ENCODE measurements around the gene GPA33.

The GPA33 gene

GRCh38 chr1:167126811-167127210, 36.6 kb upstream of the GPA33 start:
- no peak for DNase-seq
- H4K8ac ChIP-seq (ENCODE audit: low read depth, low read length): no peak overlapping the region
- H2BK5ac ChIP-seq (ENCODE audit: low read depth, low read length, poor library complexity): no peak overlapping the region
- H3K4ac ChIP-seq (ENCODE audit: low read depth, low read length): no peak overlapping the region
- no CpG with 5 or more reads among the region's 17 CpGs for WGBS (ENCODE audit: extremely low coverage, insufficient coverage, insufficient read length)
- no peak overlapping the region for H2AK5ac ChIP-seq (ENCODE audit: low read length)
- H3K9me3 ChIP-seq (ENCODE audit: insufficient read depth, low read depth, low read length): peaks cover 3% of the 10 kb centered on the region
- H3K27me3 ChIP-seq (ENCODE audit: insufficient read depth, low read length): no peaks in the 10 kb centered on the region
- H3K23ac ChIP-seq (ENCODE audit: low read length): no peak overlapping the region
- no peak overlapping the region for H4K12ac ChIP-seq (ENCODE audit: low read depth, low read length)
- no peak overlapping the region for H2AFZ ChIP-seq (ENCODE audit: insufficient read depth, low read length, poor library complexity)
- H4K91ac ChIP-seq (ENCODE audit: low read depth, low read length): no peak overlapping the region
- no peak overlapping the region for H3K14ac ChIP-seq (ENCODE audit: low read length)
- H2BK120ac ChIP-seq (ENCODE audit: insufficient read depth, low read length, poor library complexity): no peak overlapping the region
- no peaks in the 10 kb centered on the region for H3K36me3 ChIP-seq (ENCODE audit: control insufficient read depth in 1 of 2, insufficient read depth in 2 of 2, low read length in 2 of 2)
- H3K4me2 ChIP-seq (ENCODE audit: low read length): no peak overlapping the region
- H3K79me2 ChIP-seq (ENCODE audit: control insufficient read depth, insufficient read depth, low read length, poor library complexity): no peaks in the 10 kb centered on the region
- no peak overlapping the region for H2BK12ac ChIP-seq (ENCODE audit: low read length)
- peaks cover 0 to 2% of the 10 kb centered on the region in 2 experiments for H3K4me1 ChIP-seq (ENCODE audit: control insufficient read depth in 1 of 2, insufficient read depth in 2 of 2, low read length in 2 of 2)
- H3K4me3 ChIP-seq (ENCODE audit: low read depth, low read length): no peak overlapping the region
- H3K27ac ChIP-seq (ENCODE audit: low read depth, low read length): no peak overlapping the region
- no peaks in the 10 kb centered on the region for H3K79me1 ChIP-seq (ENCODE audit: low read length)
- H3K9ac ChIP-seq (ENCODE audit: low read length): no peak overlapping the region
- H3K18ac ChIP-seq (ENCODE audit: low read length): no peak overlapping the region

- no peak for DNase-seq
- no peak overlapping the region for H4K12ac ChIP-seq (ENCODE audit: low read depth, low read length)
- WGBS (ENCODE audit: extremely low coverage, insufficient coverage, insufficient read length): no CpG with 5 or more reads among the region's 28 CpGs
Observed at GRCh38 chr1:167126317-167126716, 36.1 kb upstream of the GPA33 start.

DNA sequence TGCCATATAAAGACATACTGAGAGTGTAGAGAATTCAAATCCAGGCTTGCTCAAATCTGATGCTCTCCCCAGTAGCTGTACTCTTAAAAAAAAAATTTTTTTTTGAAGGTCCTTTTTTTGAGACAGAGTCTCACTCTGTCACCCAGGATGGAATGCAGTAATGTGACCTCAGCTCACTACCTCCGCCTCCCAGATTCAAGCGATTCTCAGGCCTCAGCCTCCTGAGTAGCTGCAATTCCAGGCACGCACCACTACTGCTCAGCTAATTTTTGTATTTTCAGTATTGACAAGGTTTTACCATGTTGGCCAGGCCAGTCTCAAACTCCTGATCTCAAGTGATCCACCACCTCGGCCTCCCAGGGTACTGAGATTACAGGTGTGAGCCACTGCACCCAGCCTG, 32.4 kb upstream of the GPA33 start:
- Histone ChIP-seq H3K4ac (ENCODE audit: low read depth, low read length) (no peak overlapping the region), H3K9me3 (ENCODE audit: insufficient read depth, low read depth, low read length) (no peaks in the 10 kb centered on the region), H3K4me3 (ENCODE audit: low read depth, low read length) (no peak overlapping the region), H3K14ac (ENCODE audit: low read length) (no peak overlapping the region), H3K27ac (ENCODE audit: low read depth, low read length) (no peak overlapping the region), H3K27me3 (ENCODE audit: insufficient read depth, low read length) (no peaks in the 10 kb centered on the region), H2AK5ac (ENCODE audit: low read length) (no peak overlapping the region), H4K12ac (ENCODE audit: low read depth, low read length) (no peak overlapping the region), H2BK5ac (ENCODE audit: low read depth, low read length, poor library complexity) (no peak overlapping the region), H3K23ac (ENCODE audit: low read length) (no peak overlapping the region), H3K9ac (ENCODE audit: low read length) (no peak overlapping the region), H3K18ac (ENCODE audit: low read length) (no peak overlapping the region), H3K4me1 (ENCODE audit: control insufficient read depth in 1 of 2, insufficient read depth in 2 of 2, low read length in 2 of 2) (peaks cover 15 to 25% of the 10 kb centered on the region in 2 experiments), H4K91ac (ENCODE audit: low read depth, low read length) (no peak overlapping the region), H3K4me2 (ENCODE audit: low read length) (no peak overlapping the region), H3K36me3 (ENCODE audit: control insufficient read depth in 1 of 2, insufficient read depth in 2 of 2, low read length in 2 of 2) (no peaks in the 10 kb centered on the region), H3K79me2 (ENCODE audit: control insufficient read depth, insufficient read depth, low read length, poor library complexity) (no peaks in the 10 kb centered on the region), H3K79me1 (ENCODE audit: low read length) (peaks cover 14% of the 10 kb centered on the region), H2AFZ (ENCODE audit: insufficient read depth, low read length, poor library complexity) (no peak overlapping the region), H2BK120ac (ENCODE audit: insufficient read depth, low read length, poor library complexity) (no peak overlapping the region), H2BK12ac (ENCODE audit: low read length) (no peak overlapping the region), H4K8ac (ENCODE audit: low read depth, low read length) (no peak overlapping the region)
- DNase-seq: peak; percentile 65 to 77
- no CpG with 5 or more reads among the region's 4 CpGs for WGBS (ENCODE audit: extremely low coverage, insufficient coverage, insufficient read length)

More at GRCh38 chr1:167126317-167126716, 36.1 kb upstream of the GPA33 start:
- Histone ChIP-seq H2BK5ac (ENCODE audit: low read depth, low read length, poor library complexity) (no peak overlapping the region), H3K79me2 (ENCODE audit: control insufficient read depth, insufficient read depth, low read length, poor library complexity) (no peaks in the 10 kb centered on the region), H3K4ac (ENCODE audit: low read depth, low read length) (no peak overlapping the region), H3K4me1 (ENCODE audit: control insufficient read depth in 1 of 2, insufficient read depth in 2 of 2, low read length in 2 of 2) (peaks cover under 1 to 7% of the 10 kb centered on the region in 2 experiments), H3K27ac (ENCODE audit: low read depth, low read length) (no peak overlapping the region), H4K91ac (ENCODE audit: low read depth, low read length) (no peak overlapping the region), H3K36me3 (ENCODE audit: control insufficient read depth in 1 of 2, insufficient read depth in 2 of 2, low read length in 2 of 2) (no peaks in the 10 kb centered on the region), H3K4me2 (ENCODE audit: low read length) (no peak overlapping the region), H3K14ac (ENCODE audit: low read length) (no peak overlapping the region), H3K18ac (ENCODE audit: low read length) (no peak overlapping the region), H2AK5ac (ENCODE audit: low read length) (peak overlapping the region; percentile 23), H4K8ac (ENCODE audit: low read depth, low read length) (no peak overlapping the region), H2AFZ (ENCODE audit: insufficient read depth, low read length, poor library complexity) (no peak overlapping the region), H2BK120ac (ENCODE audit: insufficient read depth, low read length, poor library complexity) (no peak overlapping the region), H3K27me3 (ENCODE audit: insufficient read depth, low read length) (no peaks in the 10 kb centered on the region), H3K9ac (ENCODE audit: low read length) (no peak overlapping the region), H2BK12ac (ENCODE audit: low read length) (no peak overlapping the region), H3K23ac (ENCODE audit: low read length) (no peak overlapping the region), H3K79me1 (ENCODE audit: low read length) (peaks cover 3% of the 10 kb centered on the region), H3K9me3 (ENCODE audit: insufficient read depth, low read depth, low read length) (peaks cover 3% of the 10 kb centered on the region), H3K4me3 (ENCODE audit: low read depth, low read length) (no peak overlapping the region)

DNA sequence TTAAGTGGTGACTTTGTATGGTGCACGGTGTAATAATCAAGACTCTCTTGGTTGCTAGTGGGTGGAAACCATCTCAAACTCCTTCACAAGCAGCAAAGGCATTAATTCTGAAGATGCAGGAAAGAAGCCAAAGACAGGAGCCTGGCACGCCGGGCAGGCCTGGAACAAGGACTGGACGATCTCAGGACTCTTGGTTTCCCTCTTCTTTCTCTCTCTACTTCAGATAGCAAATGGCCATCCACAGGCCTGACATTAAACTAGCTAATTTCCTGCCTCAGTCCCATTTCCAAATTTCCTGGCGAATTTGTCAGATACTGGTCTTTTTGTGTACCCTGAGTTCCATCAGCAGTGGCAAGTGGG, 31.9 kb upstream of the GPA33 start:
- H3K79me1 ChIP-seq (ENCODE audit: low read length): peaks cover 16% of the 10 kb centered on the region
- no peak overlapping the region for H2AK5ac ChIP-seq (ENCODE audit: low read length)
- no peak overlapping the region for H3K14ac ChIP-seq (ENCODE audit: low read length)
- no peaks in the 10 kb centered on the region for H3K36me3 ChIP-seq (ENCODE audit: control insufficient read depth in 1 of 2, insufficient read depth in 2 of 2, low read length in 2 of 2)
- no peak overlapping the region for H4K12ac ChIP-seq (ENCODE audit: low read depth, low read length)
- H3K4ac ChIP-seq (ENCODE audit: low read depth, low read length): no peak overlapping the region
- H3K27ac ChIP-seq (ENCODE audit: low read depth, low read length): no peak overlapping the region
- peaks cover 17 to 27% of the 10 kb centered on the region in 2 experiments for H3K4me1 ChIP-seq (ENCODE audit: control insufficient read depth in 1 of 2, insufficient read depth in 2 of 2, low read length in 2 of 2)
- no peak overlapping the region for H2BK5ac ChIP-seq (ENCODE audit: low read depth, low read length, poor library complexity)
- no peak for DNase-seq
- no peaks in the 10 kb centered on the region for H3K79me2 ChIP-seq (ENCODE audit: control insufficient read depth, insufficient read depth, low read length, poor library complexity)
- no peak overlapping the region for H3K23ac ChIP-seq (ENCODE audit: low read length)
- H3K27me3 ChIP-seq (ENCODE audit: insufficient read depth, low read length): no peaks in the 10 kb centered on the region
- no peak overlapping the region for H2AFZ ChIP-seq (ENCODE audit: insufficient read depth, low read length, poor library complexity)
- no peak overlapping the region for H2BK12ac ChIP-seq (ENCODE audit: low read length)
- H3K18ac ChIP-seq (ENCODE audit: low read length): no peak overlapping the region
- no peak overlapping the region for H4K8ac ChIP-seq (ENCODE audit: low read depth, low read length)
- H3K4me3 ChIP-seq (ENCODE audit: low read depth, low read length): no peak overlapping the region
- no peak overlapping the region for H2BK120ac ChIP-seq (ENCODE audit: insufficient read depth, low read length, poor library complexity)
- H3K9ac ChIP-seq (ENCODE audit: low read length): no peak overlapping the region
- WGBS (ENCODE audit: extremely low coverage, insufficient coverage, insufficient read length): no CpG with 5 or more reads among the region's 5 CpGs
- H3K4me2 ChIP-seq (ENCODE audit: low read length): no peak overlapping the region
- H4K91ac ChIP-seq (ENCODE audit: low read depth, low read length): no peak overlapping the region
- no peaks in the 10 kb centered on the region for H3K9me3 ChIP-seq (ENCODE audit: insufficient read depth, low read depth, low read length)

Measured in trophoblast cell (in vitro differentiated cells and primary cell).